PC-9 (cell line): ENCODE data around the gene ATM.

Source experiments
- CTCF ChIP-seq: fragments of 200-600 bp; sonication (generic); conservative IDR thresholded peaks from 2 replicates; pipeline ENCODE4 v1.6.1; 2017; ENCODE audit warnings: mixed run types, antibody characterized with exemption, mild to moderate bottlenecking, moderate library complexity
- EZH2 ChIP-seq: fragments of 200-600 bp; sonication (generic); IDR thresholded peaks from 2 replicates; pipeline ENCODE4 v1.8.0; 2017; ENCODE audit warnings: antibody characterized with exemption, low read depth

GRCh38 chr11:108322666-108323065, 99.8 kb downstream of the ATM start:
- TF ChIP-seq CTCF (no peak), EZH2 (no peak)
